Chondrocyte (in vitro differentiated cells): ENCODE results near the gene AFAP1. TPM values are rescaled to one million over a fixed set of nuclear protein-coding genes. Genes with fewer than 3 reads are reported as not detected.
"Not testable (repeated sequence)": the region's sequence is repeated elsewhere in the genome, so short reads cannot be mapped to it uniquely, and the experiment has no call there.

Experiments used
- DNase-seq: peaks from one replicate; pipeline ENCODE4 v3.0.0; 2021; ENCODE audit warnings: mixed read lengths, low spot score
- H3K27ac Mint-ChIP-seq: one replicate; pipeline ENCODE4 v1.8.0; 2021; ENCODE audit warnings: mild to moderate bottlenecking, moderate library complexity, mixed read lengths; ENCODE audit not compliant: unreplicated experiment
- H3K27me3 Mint-ChIP-seq: 2 replicates; pipeline ENCODE4 v1.8.0; 2021; ENCODE audit warnings: low read depth, mixed read lengths
- H3K36me3 Mint-ChIP-seq: 2 replicates; pipeline ENCODE4 v1.8.0; 2021; ENCODE audit warnings: low read depth, mixed read lengths
- H3K4me1 Mint-ChIP-seq: 2 replicates; pipeline ENCODE4 v1.8.0; 2021; ENCODE audit warnings: low read depth, mild to moderate bottlenecking, mixed read lengths
- H3K4me3 Mint-ChIP-seq: one replicate; pipeline ENCODE4 v1.8.0; 2021; ENCODE audit warnings: mild to moderate bottlenecking, moderate library complexity, mixed read lengths; ENCODE audit not compliant: unreplicated experiment
- H3K9me3 Mint-ChIP-seq: 2 replicates; pipeline ENCODE4 v1.8.0; 2021; ENCODE audit warnings: low read depth, mixed read lengths
- CTCF ChIP-seq: fragments of 200-600 bp; sonication (generic); IDR thresholded peaks from 2 replicates; pipeline ENCODE4 v1.5.0; 2021; ENCODE audit warnings: antibody characterized with exemption, mild to moderate bottlenecking, moderate library complexity
- total RNA-seq: library from RNA; stranded (reverse); gene quantifications from 3 replicates; pipeline ENCODE4 v1.2.1, GENCODE V29; 2021

The AFAP1 gene
- total RNA-seq, 1 donor from 2014 or later = 118 TPM

- no peak for TF ChIP-seq CTCF
- Mint-ChIP-seq H3K27ac (peak overlapping the region; percentile 84), H3K36me3 (peaks cover 2% of the 10 kb centered on the region), H3K9me3 (no peaks in the 10 kb centered on the region), H3K4me1 (peaks cover 62% of the 10 kb centered on the region), H3K4me3 (no peak overlapping the region), H3K27me3 (no peaks in the 10 kb centered on the region)
- no peak for DNase-seq
These were observed 15.1 kb downstream of the AFAP1 start for GRCh38 chr4:7924570-7924969.

- peaks cover 61% of the 10 kb centered on the region for H3K4me1 Mint-ChIP-seq
- H3K36me3 Mint-ChIP-seq = peaks cover 2% of the 10 kb centered on the region
- H3K4me3 Mint-ChIP-seq = no peak overlapping the region
- DNase-seq = no peak
- H3K9me3 Mint-ChIP-seq = no peaks in the 10 kb centered on the region
- H3K27me3 Mint-ChIP-seq = no peaks in the 10 kb centered on the region
- TF ChIP-seq CTCF = no peak
- H3K27ac Mint-ChIP-seq = peak overlapping the region; percentile 84
These were observed 15.5 kb downstream of the AFAP1 start for GRCh38 chr4:7924163-7924562.

- Mint-ChIP-seq H3K27ac (no peak overlapping the region), H3K36me3 (peaks cover 2% of the 10 kb centered on the region), H3K27me3 (no peaks in the 10 kb centered on the region), H3K4me1 (peaks cover 56% of the 10 kb centered on the region), H3K9me3 (no peaks in the 10 kb centered on the region), H3K4me3 (no peak overlapping the region)
- DNase-seq = no peak
- TF ChIP-seq CTCF = no peak
These were observed 17.2 kb downstream of the AFAP1 start for GRCh38 chr4:7922466-7922865.

GRCh38 chr4:7918981-7919380 lies 20.7 kb downstream of the AFAP1 start:
- Mint-ChIP-seq H3K4me1 (peaks cover 63% of the 10 kb centered on the region), H3K9me3 (no peaks in the 10 kb centered on the region), H3K36me3 (peaks cover 2% of the 10 kb centered on the region), H3K27ac (peak overlapping the region; percentile 41), H3K4me3 (no peak overlapping the region), H3K27me3 (no peaks in the 10 kb centered on the region)
- no peak for TF ChIP-seq CTCF
- DNase-seq = no peak

DNA sequence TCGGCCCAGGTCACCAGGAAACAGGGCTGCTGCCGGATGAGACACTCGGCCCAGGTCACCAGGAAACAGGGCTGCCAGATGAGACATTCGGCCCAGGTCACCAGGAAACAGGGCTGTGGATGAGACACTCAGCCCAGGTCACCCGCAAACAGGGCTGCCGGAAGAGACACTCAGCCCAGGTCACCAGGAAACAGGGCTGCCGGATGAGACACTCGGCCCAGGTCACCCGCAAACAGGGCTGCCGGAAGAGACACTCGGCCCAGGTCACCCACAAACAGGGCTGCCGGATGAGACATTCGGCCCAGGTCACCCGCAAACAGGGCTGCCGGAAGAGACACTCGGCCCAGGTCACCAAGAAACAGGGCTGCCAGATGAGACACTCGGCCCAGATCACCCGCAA lies 21.5 kb downstream of the AFAP1 start:
- H3K4me3 Mint-ChIP-seq, H3K36me3 Mint-ChIP-seq, H3K9me3 Mint-ChIP-seq, DNase-seq, H3K27me3 Mint-ChIP-seq: not testable (repeated sequence)
- peak overlapping the region; percentile 60 for H3K27ac Mint-ChIP-seq
- peaks cover 62% of the 10 kb centered on the region for H3K4me1 Mint-ChIP-seq

- H3K4me1 Mint-ChIP-seq = peaks cover 61% of the 10 kb centered on the region
- H3K9me3 Mint-ChIP-seq = no peaks in the 10 kb centered on the region
These were observed 22.0 kb downstream of the AFAP1 start for GRCh38 chr4:7917669-7918068.

More at GRCh38 chr4:7917669-7918068, 22.0 kb downstream of the AFAP1 start:
- no peaks in the 10 kb centered on the region for H3K27me3 Mint-ChIP-seq
- peaks cover 2% of the 10 kb centered on the region for H3K36me3 Mint-ChIP-seq
- H3K27ac Mint-ChIP-seq = peak overlapping the region; percentile 60
- no peak for DNase-seq
- H3K4me3 Mint-ChIP-seq = no peak overlapping the region
- no peak for TF ChIP-seq CTCF
